Suppressor macrophage treated with lipopolysaccharide for 4 hours (primary cell): ENCODE data around the gene METAP1D.

Experiments
- DNase-seq: peaks from one replicate; pipeline ENCODE4 v3.0.0-alpha.2; 2020

METAP1D gene

GRCh38 chr2:172093416-172094293 is 93.9 kb downstream of the METAP1D start:
- DNase-seq = no peak

GRCh38 chr2:172094294-172095145 is 94.8 kb downstream of the METAP1D start:
- no peak for DNase-seq

DNA sequence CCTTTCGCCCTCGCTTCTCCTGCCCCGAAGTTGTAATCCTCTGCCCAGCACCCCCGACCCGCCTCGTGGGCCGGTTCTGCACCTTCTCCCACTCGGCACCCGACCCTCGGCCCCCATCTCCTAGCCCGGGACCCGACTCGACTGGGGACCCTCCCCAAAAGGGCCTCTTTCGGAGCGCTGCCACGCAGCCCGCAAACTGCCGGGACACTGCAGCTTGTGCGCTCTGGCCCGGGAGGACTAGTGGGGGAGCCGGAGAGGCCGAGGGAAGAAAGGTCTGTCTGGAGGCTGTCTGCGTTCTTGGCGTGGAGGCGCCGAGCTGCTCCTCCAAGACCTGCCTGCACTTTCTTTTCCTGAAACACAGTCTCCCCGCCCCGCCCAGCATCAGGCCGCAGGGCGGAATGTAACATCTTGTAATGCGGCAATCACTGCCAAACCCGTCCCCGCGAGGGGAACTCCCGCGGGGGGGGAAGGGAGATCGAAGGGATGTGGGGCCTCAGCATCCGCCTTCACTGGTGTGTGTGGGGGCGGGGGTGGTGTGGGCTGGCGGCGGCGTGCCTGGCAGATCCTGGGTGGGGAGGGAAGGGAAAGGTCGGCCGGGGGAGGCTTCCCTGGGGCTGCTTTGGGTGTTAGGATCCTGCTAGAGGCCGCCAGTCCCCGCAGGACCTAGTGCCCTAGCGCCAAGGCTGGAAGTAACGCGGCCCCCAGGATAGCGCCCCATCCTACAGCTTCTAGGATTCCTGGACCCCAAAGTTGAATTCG is 95.6 kb downstream of the METAP1D start:
- DNase-seq = peak; percentile 77

DNA sequence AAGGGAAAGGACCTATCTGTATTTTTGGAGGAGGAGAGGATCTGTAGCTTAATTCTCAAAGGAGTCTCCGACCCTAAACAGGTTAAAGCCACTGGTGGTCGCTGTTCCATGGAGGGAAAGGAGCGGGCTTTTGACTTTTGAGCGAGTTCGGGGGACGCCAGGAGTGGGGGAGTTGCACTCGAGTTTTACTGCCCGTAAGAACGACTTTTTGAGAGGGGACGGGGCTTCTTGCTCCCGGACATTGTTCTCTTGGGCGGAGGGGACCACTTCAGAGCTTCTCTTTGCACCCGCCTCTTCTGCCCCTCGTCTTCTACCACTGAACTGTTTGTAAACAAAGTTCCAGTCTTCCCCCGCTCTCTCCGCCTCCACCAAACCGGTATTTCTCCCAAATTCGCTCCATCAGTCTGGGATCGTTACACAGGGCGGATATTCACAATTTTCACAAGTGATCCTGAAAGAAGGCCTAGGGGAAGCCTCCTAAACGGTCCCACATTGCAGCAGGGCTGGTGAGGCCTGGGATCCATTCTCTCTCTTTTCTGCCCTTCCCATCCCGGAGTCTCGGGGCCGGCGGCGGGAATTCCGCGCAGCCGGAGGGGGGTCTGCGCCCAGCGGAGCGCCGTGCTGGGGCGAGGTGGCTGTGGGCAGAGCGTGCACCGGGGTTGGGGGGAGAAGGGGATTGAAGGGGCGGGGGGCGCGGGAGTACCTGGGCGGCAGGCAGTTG is 96.3 kb downstream of the METAP1D start:
- no peak for DNase-seq

DNA sequence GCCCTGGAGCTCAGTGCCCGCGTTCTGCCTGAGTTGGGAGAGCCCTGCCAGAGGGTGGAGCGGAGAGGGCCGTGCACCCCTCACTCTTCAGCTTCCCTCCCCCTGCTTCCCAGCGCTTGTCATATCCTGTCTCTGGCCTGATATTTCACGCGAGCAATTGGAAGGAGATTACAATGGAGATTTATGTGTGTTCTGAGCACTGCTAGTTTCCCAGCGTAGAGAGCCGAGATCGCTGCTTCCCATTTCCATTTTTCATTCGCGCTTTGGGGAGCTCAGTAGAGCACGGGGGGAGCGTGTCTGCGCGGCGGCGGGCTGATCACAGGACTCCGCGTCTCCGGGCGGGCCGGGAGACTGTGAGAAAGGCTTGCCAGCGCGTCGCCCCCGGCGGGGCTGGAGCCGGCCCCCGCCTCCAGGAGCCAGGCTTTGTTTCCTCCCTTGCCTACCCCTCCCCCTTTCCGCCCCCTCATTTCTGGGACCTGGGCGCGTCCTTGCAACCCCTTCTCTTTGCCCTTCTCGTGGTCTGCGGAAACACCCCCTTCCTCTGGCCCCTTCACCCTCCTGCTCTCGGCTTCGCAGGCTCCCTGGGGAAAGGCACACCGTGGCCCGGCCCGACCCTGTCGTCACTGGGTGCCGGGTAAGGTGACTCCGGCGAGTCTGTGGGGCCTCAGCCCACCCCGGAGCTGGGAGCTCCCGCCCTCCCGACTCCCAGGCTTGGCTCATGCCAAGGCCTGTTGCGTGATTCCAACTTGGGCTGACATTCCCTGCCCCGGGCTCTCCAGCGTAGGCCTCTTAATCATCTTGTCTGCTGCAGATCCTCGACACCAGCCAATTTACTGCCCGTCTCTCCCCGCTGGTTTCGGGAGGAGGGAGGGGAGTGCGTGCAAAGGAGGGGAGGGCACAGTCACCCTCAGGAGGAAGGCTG is 97.1 kb downstream of the METAP1D start:
- no peak for DNase-seq

GRCh38 chr2:172097557-172098131 is 97.9 kb downstream of the METAP1D start:
- DNase-seq = no peak

- DNase-seq = no peak
Measured at GRCh38 chr2:172098287-172098649, 98.5 kb downstream of the METAP1D start.

- DNase-seq = peak; percentile 70
Measured at GRCh38 chr2:172098650-172099471, 99.1 kb downstream of the METAP1D start.

- DNase-seq = no peak
Measured at GRCh38 chr2:172099472-172100079, 99.8 kb downstream of the METAP1D start.

GRCh38 chr2:172100080-172100934 is 100.6 kb downstream of the METAP1D start:
- DNase-seq = no peak

- DNase-seq = no peak
Measured at GRCh38 chr2:172100935-172101820, 101.4 kb downstream of the METAP1D start.

DNA sequence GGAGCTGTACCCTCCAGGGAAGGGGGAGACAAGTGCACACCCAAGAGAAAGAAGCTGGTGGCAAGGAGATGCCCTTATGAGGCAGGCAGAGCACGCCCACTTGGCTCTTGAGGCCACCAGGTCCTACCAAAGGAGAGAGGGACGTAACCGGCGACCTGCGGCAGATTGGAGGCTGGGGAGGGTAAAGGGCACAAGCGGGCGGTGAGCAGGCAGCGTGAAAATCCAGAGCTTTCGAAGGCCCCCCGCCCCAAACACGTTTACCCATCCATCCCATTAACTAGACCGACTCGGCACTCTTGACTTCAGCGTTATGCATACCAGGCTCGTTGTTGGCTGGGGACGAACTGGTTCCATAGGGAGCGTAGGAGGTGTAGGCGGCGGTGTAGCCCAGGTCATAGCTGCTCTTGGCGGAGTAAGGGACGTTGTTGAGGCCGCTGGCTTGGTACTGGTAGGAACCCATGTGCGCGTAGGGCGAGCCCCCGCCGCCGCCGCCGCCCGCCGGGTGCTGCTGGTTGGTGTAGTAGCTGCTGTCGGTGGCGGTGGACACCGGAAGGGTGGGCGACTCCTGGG is 102.2 kb downstream of the METAP1D start:
- no peak for DNase-seq

DNA sequence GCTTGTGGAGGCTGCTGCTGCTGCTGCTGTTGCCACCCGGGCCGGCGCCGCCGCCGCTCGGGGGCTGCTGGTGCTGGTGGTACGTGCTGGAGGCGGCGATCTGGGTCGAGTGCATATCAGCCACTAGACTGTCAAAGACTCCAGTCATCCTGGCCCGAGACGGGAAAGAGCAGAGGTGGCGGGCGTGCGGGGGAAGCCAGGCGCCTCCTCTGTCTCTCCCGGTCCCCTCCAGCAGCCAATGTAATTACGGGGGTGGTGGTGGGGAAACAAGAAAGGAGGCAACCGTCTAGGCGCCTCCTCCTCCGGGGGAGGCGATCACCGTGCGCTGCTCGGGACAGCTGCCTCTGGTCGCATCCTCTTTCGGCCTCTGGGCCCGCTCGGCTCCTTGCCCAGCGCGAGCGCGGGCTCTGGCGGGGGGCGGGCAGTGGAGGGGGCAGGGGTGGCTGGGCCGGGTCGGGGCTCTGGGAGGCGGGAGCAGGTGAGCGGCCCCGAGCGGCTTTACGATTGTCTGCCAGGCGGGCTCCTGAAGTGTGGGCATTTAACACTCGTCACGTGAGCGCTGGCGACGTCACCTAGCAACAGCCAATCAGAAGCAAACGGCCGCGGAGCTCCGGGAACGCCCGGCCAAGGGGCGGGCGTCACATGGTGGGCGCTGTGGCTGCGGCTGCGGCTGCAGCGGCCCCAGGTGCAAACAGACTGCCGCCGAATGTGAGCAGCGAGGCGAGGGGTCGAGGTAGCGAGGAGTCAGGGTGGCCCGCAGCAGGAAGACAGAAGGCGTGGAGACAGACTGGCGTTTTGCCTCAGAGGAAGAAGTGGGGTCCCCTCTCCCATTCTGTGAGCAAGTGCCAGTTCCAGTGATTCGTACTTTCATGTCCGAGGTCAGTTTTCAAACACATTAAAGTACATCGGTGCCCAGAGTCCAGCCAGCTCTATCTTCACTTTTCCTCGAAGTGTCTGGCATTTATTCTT is 102.9 kb downstream of the METAP1D start, which contains the start of gene DLX2:
Gene DLX2, minus strand, starts transcription at position 510 of the 969 bp plus-strand sequence. Its CDS starts 362 bp downstream, at position 148.
- peak; percentile 82 for DNase-seq

DNA sequence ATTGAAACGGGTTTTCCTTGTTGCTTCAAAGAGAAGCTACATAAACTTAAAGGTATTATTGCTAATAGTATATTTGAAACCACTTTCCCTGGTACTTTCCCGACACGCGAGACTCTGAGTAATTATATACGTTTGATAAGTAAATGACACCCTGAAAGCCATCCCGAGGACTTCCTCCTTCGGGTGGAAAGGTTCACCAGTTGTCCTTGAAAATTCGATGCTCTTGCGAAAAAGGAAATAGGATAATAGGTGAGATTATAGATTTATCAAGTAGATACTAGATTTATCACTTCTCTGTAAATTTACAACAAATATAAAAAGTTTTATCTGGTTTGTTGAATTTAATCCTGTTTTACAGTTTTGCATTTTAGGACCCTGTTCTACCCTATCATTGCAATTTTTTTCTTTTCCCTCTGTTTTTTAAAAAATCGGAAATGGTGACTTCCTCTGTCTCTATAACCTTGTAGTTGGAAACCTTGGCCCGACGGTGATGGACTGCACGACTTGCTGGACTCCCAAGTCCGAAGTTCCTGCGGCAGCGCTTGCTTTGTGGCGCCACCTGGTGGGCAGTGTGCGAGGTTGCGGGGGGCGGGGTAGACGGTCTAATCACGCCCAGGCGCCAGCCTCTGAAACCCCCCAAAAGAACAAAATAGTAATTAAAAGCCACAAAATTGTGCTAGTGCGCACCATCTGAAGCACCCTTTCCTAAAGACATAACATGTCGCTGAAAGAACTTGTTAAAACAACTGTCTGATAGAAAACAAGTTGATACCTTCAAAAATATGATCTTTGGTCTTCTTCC is 103.9 kb downstream of the METAP1D start:
- peak; percentile 91 for DNase-seq
